ENCODE data around the gene ALDH1A3.

Gene ALDH1A3

DNA sequence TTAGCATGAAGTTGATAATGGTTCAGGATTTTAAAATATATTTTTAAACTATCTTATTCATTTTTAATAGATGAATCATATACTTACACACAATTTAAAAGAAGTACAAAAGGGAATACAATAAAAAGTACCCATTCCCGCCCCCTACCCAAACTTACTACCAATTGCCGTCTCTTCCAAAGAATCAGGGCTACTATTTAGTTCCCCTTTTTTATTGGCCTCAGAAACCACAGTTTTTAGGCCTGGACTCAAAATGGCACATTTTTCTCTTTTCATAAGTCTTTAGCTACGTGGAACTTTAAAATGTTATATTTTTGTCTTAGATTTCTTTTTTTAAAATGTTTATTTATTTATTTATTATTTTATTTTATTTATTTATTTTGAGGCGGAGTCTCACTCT, 57.5 kb downstream of the ALDH1A3 start:
- Histone ChIP-seq H3K9me3 (ENCODE audit: control insufficient read depth, low read length) (no peaks in the 10 kb centered on the region), H3K4me3 (ENCODE audit: low read depth, low read length) (no peak overlapping the region), H3K9ac (no peak overlapping the region), H3K27me3 (ENCODE audit: control insufficient read depth, insufficient read depth, low read length) (no peaks in the 10 kb centered on the region), H3K27ac (no peak overlapping the region), H3K79me2 (no peaks in the 10 kb centered on the region), H2AFZ (no peak overlapping the region), H3K36me3 (ENCODE audit: control insufficient read depth, insufficient read depth, low read length) (no peaks in the 10 kb centered on the region), H3K4me1 (no peaks in the 10 kb centered on the region), H3K4me2 (ENCODE audit: low read length) (no peak overlapping the region)
- TF ChIP-seq, protein P1, sequence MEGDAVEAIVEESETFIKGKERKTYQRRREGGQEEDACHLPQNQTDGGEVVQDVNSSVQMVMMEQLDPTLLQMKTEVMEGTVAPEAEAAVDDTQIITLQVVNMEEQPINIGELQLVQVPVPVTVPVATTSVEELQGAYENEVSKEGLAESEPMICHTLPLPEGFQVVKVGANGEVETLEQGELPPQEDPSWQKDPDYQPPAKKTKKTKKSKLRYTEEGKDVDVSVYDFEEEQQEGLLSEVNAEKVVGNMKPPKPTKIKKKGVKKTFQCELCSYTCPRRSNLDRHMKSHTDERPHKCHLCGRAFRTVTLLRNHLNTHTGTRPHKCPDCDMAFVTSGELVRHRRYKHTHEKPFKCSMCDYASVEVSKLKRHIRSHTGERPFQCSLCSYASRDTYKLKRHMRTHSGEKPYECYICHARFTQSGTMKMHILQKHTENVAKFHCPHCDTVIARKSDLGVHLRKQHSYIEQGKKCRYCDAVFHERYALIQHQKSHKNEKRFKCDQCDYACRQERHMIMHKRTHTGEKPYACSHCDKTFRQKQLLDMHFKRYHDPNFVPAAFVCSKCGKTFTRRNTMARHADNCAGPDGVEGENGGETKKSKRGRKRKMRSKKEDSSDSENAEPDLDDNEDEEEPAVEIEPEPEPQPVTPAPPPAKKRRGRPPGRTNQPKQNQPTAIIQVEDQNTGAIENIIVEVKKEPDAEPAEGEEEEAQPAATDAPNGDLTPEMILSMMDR (IDR thresholded peaks at IDR 0.05), result no peak

DNA sequence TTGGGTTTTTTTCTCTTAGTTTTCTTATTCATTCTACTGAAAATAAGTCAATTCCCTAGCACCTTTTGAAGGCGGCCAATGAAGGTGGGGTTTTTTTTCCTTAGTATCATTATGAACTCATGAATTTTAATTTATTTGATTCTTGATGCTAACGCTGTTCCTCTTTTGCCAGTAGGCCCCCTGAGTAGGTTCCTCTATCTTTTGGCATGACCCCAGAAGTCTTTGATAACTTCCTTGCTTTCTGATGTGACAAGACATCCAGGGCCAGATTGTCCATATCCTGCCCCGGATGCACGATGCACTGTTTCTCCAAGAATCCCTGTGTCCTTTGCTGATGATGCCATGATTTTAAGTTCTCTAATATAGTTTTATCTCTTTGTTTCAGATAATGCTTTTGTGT, 60.2 kb downstream of the ALDH1A3 start:
- no peaks in the 10 kb centered on the region for H3K9me3 ChIP-seq (ENCODE audit: control insufficient read depth, low read length)
- H3K27ac ChIP-seq, result no peak overlapping the region
- no peaks in the 10 kb centered on the region for H3K4me1 ChIP-seq
- no peak overlapping the region for H3K4me2 ChIP-seq (ENCODE audit: low read length)
- H3K4me3 ChIP-seq (ENCODE audit: low read depth, low read length), result no peak overlapping the region
- no peaks in the 10 kb centered on the region for H3K27me3 ChIP-seq (ENCODE audit: control insufficient read depth, insufficient read depth, low read length)
- H2AFZ ChIP-seq, result no peak overlapping the region
- no peaks in the 10 kb centered on the region for H3K79me2 ChIP-seq
- no peak overlapping the region for H3K9ac ChIP-seq
- no peaks in the 10 kb centered on the region for H3K36me3 ChIP-seq (ENCODE audit: control insufficient read depth, insufficient read depth, low read length)
- TF ChIP-seq, protein P1 (IDR thresholded peaks at IDR 0.05), result no peak

DNA sequence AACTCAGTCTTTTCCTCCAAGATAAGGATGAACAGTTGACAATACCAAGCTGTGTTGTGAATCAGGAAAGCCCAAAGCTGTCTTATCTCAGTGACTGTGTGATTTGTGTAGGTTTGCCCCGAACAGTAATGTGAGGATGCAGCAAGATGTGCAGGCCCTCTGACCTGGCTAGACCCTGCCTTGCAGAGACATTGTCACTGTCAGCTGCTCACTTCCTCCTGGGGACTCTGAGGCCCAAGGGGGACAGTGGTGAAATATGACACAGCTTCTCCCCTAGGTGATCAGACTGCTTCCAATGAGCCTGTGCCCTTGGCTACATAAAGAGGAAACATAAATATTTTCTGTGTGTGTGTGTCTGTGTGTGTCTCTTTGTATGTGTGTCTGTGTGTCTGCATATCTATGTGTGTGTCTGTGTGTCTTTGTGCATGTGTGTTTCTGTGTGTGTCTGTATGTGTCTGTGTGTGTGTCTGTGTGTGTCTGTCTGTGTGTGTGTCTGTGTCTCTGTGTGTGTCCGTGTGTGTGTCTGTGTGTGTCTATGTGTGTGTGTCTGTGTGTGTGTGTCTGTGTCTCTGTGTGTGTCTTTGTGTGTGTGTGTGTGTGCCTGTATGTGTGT, 61.2 kb downstream of the ALDH1A3 start:
- no peak overlapping the region for H3K9ac ChIP-seq
- no peaks in the 10 kb centered on the region for H3K4me1 ChIP-seq
- H2AFZ ChIP-seq, result no peak overlapping the region
- H3K9me3 ChIP-seq (ENCODE audit: control insufficient read depth, low read length), result no peaks in the 10 kb centered on the region
- H3K79me2 ChIP-seq, result no peaks in the 10 kb centered on the region
- no peak overlapping the region for H3K27ac ChIP-seq
- no peak overlapping the region for H3K4me2 ChIP-seq (ENCODE audit: low read length)
- no peaks in the 10 kb centered on the region for H3K27me3 ChIP-seq (ENCODE audit: control insufficient read depth, insufficient read depth, low read length)
- H3K4me3 ChIP-seq (ENCODE audit: low read depth, low read length), result no peak overlapping the region
- no peaks in the 10 kb centered on the region for H3K36me3 ChIP-seq (ENCODE audit: control insufficient read depth, insufficient read depth, low read length)
- TF ChIP-seq, protein P1 (IDR thresholded peaks at IDR 0.05), result no peak

DNA sequence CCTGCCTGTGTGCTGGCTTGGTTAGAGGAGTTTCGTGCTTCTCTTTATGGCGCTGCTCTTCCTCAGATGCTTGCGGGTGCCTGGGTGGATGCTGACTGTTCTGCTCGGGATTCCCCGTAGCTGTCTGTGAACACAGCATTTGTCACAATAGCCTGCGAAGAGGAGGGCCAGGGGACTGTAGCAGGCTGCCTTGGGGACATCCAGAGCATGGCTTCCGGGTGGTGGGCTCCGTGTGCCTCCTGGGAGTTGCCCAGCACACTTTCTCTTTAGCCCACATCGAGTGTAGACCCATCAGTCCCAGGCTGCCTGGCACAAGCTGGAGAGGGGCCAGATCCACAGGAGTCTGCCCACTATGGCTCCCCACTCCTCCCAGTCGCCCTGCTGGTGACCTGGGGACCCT, 61.9 kb downstream of the ALDH1A3 start:
- Histone ChIP-seq H2AFZ (no peak overlapping the region), H3K4me1 (no peaks in the 10 kb centered on the region), H3K4me3 (ENCODE audit: low read depth, low read length) (no peak overlapping the region), H3K27me3 (ENCODE audit: control insufficient read depth, insufficient read depth, low read length) (no peaks in the 10 kb centered on the region), H3K27ac (no peak overlapping the region), H3K4me2 (ENCODE audit: low read length) (no peak overlapping the region), H3K9ac (no peak overlapping the region), H3K79me2 (no peaks in the 10 kb centered on the region), H3K9me3 (ENCODE audit: control insufficient read depth, low read length) (no peaks in the 10 kb centered on the region), H3K36me3 (ENCODE audit: control insufficient read depth, insufficient read depth, low read length) (no peaks in the 10 kb centered on the region)
- TF ChIP-seq, protein P1 (IDR thresholded peaks at IDR 0.05), result no peak
